HG03442 (cell line): ENCODE data around the gene GRAMD1B.
A peak's percentile ranks its signal among the peaks of the same experiment; 100 is the strongest.
"Not testable (repeated sequence)": the region's sequence is repeated elsewhere in the genome, so short reads cannot be mapped to it uniquely, and the experiment has no call there.

Experiments used
- ATAC-seq: cut with Tn5 transposase; IDR thresholded peaks from one replicate; pipeline ENCODE4 v1.9.1; 2021; ENCODE audit warnings: mild to moderate bottlenecking, moderate library complexity; ENCODE audit not compliant: unreplicated experiment

GRAMD1B gene

GRCh38 chr11:123562158-123562557 is 132.1 kb downstream of the GRAMD1B start:
- ATAC-seq, result no peak

GRCh38 chr11:123562829-123563228 is 132.8 kb downstream of the GRAMD1B start:
- no peak for ATAC-seq

GRCh38 chr11:123564221-123564620 is 134.2 kb downstream of the GRAMD1B start:
- ATAC-seq, result no peak

- no peak for ATAC-seq
Observed at GRCh38 chr11:123566852-123567251, 136.8 kb downstream of the GRAMD1B start.

- no peak for ATAC-seq
Observed at GRCh38 chr11:123567466-123567865, 137.4 kb downstream of the GRAMD1B start.

DNA sequence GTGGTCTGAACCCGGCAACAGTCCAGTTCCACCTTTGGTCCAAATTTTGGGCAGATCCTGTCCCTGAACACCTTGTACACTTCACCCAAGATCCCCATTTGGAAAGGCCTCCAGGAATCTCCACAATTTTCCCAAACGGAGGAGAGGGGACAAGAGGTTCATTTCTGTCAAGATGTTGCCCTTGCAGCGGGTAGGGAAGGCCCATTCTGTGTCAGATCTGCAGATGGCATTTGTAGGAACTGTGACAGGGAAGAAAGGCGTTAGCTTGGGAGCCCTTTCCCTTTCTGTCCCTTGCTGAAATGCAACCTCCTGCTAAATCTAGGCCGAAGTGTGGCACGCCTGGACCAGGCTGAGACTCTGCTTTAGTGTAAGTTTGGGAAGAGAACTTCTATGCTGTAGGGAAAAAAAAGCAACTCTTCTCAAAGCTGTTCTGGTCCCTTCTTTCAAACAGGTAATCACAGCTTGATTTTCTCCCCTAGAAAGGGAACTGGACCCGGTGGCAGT is 138.3 kb downstream of the GRAMD1B start:
- no peak for ATAC-seq

GRCh38 chr11:123569393-123569792 is 139.3 kb downstream of the GRAMD1B start:
- no peak for ATAC-seq

- no peak for ATAC-seq
Observed at GRCh38 chr11:123570939-123571580, 141.0 kb downstream of the GRAMD1B start.

GRCh38 chr11:123572791-123573190 is 142.7 kb downstream of the GRAMD1B start:
- ATAC-seq, result not testable (repeated sequence)

DNA sequence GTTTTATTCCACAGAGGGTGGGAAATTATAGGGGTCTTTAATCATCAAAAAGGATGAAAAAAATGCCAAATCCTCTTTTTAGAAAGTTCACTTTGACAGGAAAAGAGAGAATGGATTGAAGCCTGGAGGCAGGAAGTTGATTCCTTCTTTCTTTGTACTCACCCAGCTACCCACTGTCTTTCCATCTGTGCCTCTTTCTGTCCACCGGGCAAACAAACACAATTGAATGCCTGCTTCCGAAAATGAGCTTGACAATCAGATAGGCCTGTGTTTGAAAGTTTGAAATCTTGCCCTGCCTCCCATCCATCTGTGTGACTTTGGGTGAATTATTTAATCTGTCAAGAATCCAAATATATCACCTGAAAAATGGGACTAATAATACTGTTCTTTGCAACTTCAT is 143.2 kb downstream of the GRAMD1B start:
- ATAC-seq, result no peak

DNA sequence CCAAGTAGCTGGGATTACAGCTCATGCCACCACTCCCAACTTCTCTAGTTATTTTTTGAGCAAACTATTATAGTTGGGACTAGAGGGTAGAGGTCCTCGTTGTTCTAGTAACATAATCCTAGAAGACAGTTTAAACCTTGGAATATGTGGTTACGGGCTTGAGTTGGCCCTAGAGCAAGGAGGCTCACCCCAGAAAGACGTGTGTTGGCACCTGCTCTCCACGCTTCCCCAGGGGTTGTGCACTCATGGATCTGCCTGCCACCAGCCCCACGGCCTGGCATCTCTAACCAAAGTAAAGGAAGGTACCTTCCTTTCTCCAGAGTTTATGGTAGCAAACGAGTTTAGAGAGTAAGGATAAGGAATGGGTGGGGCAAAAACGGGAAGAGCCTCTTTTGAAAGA is 145.4 kb downstream of the GRAMD1B start:
- ATAC-seq, result no peak

- no peak for ATAC-seq
Observed at GRCh38 chr11:123576082-123576481, 146.0 kb downstream of the GRAMD1B start.

- no peak for ATAC-seq
Observed at GRCh38 chr11:123576501-123576900, 146.4 kb downstream of the GRAMD1B start.

GRCh38 chr11:123577081-123577598 is 147.1 kb downstream of the GRAMD1B start:
- ATAC-seq, result peak; percentile 56

DNA sequence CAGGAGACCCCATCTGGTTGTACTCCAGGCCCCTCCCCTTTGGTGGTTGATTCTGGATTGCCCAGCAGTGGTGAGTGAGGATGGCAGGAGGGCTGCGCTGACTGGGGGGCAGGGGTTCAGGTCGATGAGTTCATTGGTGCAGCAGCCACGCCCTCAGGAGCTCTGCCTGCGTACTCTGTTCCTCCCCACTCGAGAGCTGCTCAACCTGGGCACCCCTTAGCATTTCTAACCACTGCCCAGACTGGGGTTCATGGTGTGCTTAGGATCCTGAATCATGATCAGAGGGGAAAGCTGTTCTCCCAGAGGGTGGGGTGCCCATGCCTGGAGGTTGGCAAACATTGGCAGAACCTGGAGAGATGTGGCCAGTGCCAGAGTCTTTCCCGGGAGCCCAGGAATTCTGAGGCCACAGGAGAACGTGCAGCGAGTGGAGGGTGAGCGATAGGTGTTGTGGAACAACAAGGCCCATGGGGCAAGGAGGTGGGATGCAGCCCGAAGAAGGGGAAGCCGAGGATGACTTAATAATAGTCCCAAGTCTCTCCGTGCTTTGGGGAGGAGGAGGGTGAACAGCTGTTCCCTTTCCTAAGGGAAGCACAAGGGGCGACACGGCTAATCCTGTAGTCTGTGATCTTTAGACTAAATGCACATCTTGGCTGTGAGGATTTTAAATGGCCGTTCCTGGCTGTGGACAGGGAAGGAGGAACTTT is 148.9 kb downstream of the GRAMD1B start:
- ATAC-seq, result no peak

DNA sequence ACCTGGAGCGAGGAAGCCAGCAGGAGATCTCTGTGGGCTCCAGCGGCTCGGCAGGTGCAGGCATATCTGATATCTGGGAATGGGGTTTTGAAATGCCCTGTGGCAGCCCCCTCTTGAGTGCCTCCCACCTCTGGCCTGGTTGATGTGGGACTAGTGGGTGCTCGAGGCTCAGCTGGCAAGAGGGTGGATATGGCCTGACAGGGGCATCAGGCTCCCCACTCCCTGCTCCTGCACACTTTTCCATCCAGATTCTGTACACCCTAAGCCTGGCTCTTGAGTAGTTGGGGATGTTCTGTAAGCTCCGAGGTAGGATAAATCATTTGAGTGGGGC is 149.4 kb downstream of the GRAMD1B start:
- no peak for ATAC-seq

DNA sequence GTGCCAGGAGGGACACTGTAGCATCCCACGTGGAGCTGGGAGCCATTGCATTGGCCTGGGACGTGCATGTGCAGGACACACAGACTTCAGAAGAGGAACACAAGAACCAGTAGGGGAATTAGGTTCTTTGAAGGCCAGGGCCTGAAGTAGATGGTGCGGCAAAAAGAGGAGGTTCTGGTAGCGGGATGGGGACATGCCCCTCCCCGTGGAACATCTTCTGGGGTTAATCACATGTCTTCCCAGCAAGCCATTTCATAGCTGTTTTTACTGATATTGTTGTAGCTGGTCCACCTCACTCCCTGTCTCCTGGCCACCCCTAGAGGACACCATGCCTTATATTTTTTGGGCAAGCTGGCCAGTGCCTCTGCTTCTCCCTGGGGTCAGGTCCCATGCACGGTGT is 150.1 kb downstream of the GRAMD1B start:
- ATAC-seq, result no peak

DNA sequence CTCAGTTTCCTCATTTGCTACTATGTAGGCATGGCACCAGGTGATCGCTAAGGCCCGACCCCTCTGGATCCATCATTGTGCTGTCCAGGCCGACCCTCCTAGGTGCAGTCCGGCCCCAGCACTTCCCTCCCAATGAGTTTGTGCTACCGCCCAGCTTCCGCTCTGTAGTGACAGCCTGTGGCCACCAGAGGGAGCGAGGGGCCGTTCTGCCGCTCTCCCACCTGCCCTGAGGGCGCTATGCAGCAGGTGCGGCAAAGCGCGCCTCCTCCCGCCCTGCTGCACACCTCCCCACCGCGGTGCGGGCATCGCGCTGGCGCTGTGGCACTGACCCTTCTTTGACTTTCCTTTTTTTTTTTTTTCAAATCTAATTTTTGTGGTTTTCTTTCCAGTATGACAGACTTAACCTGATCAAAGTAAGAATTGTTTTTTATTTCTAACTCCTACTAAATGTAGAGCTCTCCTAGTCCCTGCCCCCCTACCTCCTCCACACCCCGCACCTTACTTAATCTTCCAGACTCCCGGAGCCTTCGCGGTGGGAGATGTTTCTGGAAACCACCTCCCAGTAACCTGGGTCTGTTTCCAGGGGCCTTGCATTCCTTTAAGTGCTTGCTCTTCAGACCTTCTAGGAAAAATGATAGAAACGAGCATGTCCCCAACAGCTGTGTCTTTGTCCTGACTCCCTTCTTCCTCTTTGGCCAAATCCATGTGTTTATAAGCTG is 150.6 kb downstream of the GRAMD1B start:
- peak; percentile 81 for ATAC-seq

GRCh38 chr11:123581651-123582399 is 151.8 kb downstream of the GRAMD1B start:
- ATAC-seq, result no peak

- no peak for ATAC-seq
Observed at GRCh38 chr11:123582992-123583504, 153.0 kb downstream of the GRAMD1B start.

DNA sequence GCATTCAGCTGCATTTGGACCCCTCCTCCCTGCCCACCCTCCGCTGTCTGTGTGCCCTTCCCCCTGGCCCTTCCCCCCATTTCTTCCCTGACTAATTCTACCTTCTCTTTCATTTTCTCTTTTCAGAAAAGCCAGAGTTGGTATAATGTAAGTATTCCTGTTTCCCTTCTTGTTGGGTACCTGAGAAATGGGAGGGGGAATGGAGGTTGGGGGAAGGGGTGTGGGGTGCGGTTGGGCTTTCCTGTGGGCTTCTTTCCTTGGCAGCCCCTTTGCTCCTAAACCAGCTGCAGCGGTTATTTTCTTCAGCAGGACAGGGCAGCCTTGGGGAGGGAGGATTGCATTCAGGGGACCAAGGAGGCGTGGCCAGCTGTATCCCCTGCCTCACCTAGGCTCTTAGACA is 154.1 kb downstream of the GRAMD1B start:
- ATAC-seq, result no peak
